SK-N-SH (cell line): Measurements from ENCODE around the gene SOBP. TPM values are rescaled to one million over a fixed set of nuclear protein-coding genes. Genes with fewer than 3 reads are reported as not detected.

ENCODE experiments used
- CTCF ChIA-PET: fragments of 300-600, 350-600 bp; formaldehyde crosslinking; extraction: SDS; loops from one replicate; lab custom pipeline; 2021; lab: Yijun Ruan, JAX
- POLR2A ChIA-PET: fragments of 350-600 bp; sonication (Branson Sonifier 250); formaldehyde crosslinking; extraction: SDS; loops from one replicate; lab custom pipeline; 2020; ENCODE audit warnings: antibody characterized with exemption, inconsistent platforms; lab: Yijun Ruan, JAX
- DNase-seq: peaks from one replicate; pipeline ENCODE4 v3.0.0; 2012
- H2AFZ ChIP-seq: fragments of 200-600 bp; sonication (generic); 2 replicates; pipeline ENCODE4 v1.8.1; 2016; ENCODE audit warnings: antibody characterized with exemption, mild to moderate bottlenecking, low read depth
- H3F3A ChIP-seq: fragments of 200-600 bp; sonication (generic); replicated peaks from 2 replicates; pipeline ENCODE3; 2016; ENCODE audit warnings: antibody characterized with exemption, mild to moderate bottlenecking; ENCODE audit not compliant: insufficient read depth
- H3K27ac ChIP-seq, 2 experiments: fragments of 200-500 bp in 1 of 2; fragments of 200-600 bp in 1 of 2; sonication (Bioruptor generic) in 1 of 2; sonication (generic), shearing (Covaris generic) in 1 of 2; 2 replicates each; pipeline versions ENCODE4 v1.5.1 to v1.6.1; 2014 to 2016; ENCODE audit warnings: low read depth in 2 of 2, inconsistent platforms in 1 of 2, low read length in 1 of 2, mild to moderate bottlenecking in 1 of 2, mixed read lengths in 1 of 2
- H3K27me3 ChIP-seq: fragments of 200-600 bp; sonication (generic), shearing (Covaris generic); 2 replicates; pipeline ENCODE4 v1.6.1; 2016; ENCODE audit warnings: mixed run types; ENCODE audit not compliant: insufficient read depth
- H3K36me3 ChIP-seq, 2 experiments: fragments of 200-500 bp in 1 of 2; fragments of 200-600 bp in 1 of 2; sonication (Bioruptor generic) in 1 of 2; sonication (generic) in 1 of 2; replicated peaks in 1 of 2; 2 replicates each; pipeline versions ENCODE3 to v1.5.1; 2014 to 2016; ENCODE audit warnings: low read length in 1 of 2, mild to moderate bottlenecking in 1 of 2; ENCODE audit not compliant: insufficient read depth in 2 of 2, control insufficient read depth in 1 of 2
- H3K4me1 ChIP-seq, 2 experiments: fragments of 200-500 bp in 1 of 2; fragments of 200-600 bp in 1 of 2; sonication (Bioruptor generic) in 1 of 2; sonication (generic), shearing (Covaris generic) in 1 of 2; 2 replicates each; pipeline versions ENCODE4 v1.5.1 to v1.6.1; 2014 to 2016; ENCODE audit warnings: low read depth in 1 of 2, low read length in 1 of 2, mixed run types in 1 of 2; ENCODE audit not compliant: insufficient read depth in 2 of 2, control insufficient read depth in 1 of 2
- H3K4me2 ChIP-seq: fragments of 200-600 bp; sonication (generic), shearing (Covaris generic); 2 replicates; pipeline ENCODE4 v1.6.1; 2017; ENCODE audit warnings: mixed run types
- H3K4me3 ChIP-seq, 2 experiments: fragments of 200-500 bp in 1 of 2; fragments of 200-600 bp in 1 of 2; sonication (Bioruptor generic) in 1 of 2; sonication (generic), shearing (Covaris generic) in 1 of 2; 2 replicates each; pipeline versions ENCODE4 v1.5.1 to v1.8.1; 2014 to 2016; ENCODE audit warnings: low read depth in 2 of 2, inconsistent platforms in 1 of 2, low read length in 1 of 2, mild to moderate bottlenecking in 1 of 2, mixed read lengths in 1 of 2, moderate library complexity in 1 of 2
- H3K79me2 ChIP-seq: fragments of 200-600 bp; sonication (generic); 2 replicates; pipeline ENCODE4 v1.8.1; 2017; ENCODE audit warnings: mild to moderate bottlenecking; ENCODE audit not compliant: insufficient read depth
- H3K9ac ChIP-seq: fragments of 200-600 bp; sonication (generic); 2 replicates; pipeline ENCODE4 v1.6.1; 2017; ENCODE audit warnings: mixed run types
- H3K9me2 ChIP-seq: fragments of 200-600 bp; sonication (generic); 2 replicates; pipeline ENCODE4 v1.6.1; 2017; ENCODE audit warnings: mixed run types
- H3K9me3 ChIP-seq: fragments of 200-600 bp; sonication (generic); 2 replicates; pipeline ENCODE4 v1.6.1; 2017; ENCODE audit warnings: mixed run types, mild to moderate bottlenecking, moderate library complexity
- H4K20me1 ChIP-seq: fragments of 200-600 bp; sonication (generic); 2 replicates; pipeline ENCODE4 v1.6.1; 2017; ENCODE audit warnings: mild to moderate bottlenecking, mixed run types; ENCODE audit not compliant: insufficient read depth
- FOSL2 ChIP-seq: IDR thresholded peaks from 2 replicates; pipeline ENCODE4 v1.4.0; 2012; ENCODE audit warnings: low read depth, mild to moderate bottlenecking, moderate library complexity, borderline replicate concordance
- FOXM1 ChIP-seq: IDR thresholded peaks from 2 replicates; pipeline ENCODE4 v1.4.0; 2012; ENCODE audit warnings: low read depth, mild to moderate bottlenecking
- GABPA ChIP-seq: IDR thresholded peaks from 2 replicates; pipeline ENCODE4 v1.4.0; 2012; ENCODE audit warnings: low read depth, mild to moderate bottlenecking
- GATA2 ChIP-seq: sonication (generic); formaldehyde crosslinking; IDR thresholded peaks from 2 replicates; pipeline ENCODE4 v1.5.0; 2020; ENCODE audit warnings: mild to moderate bottlenecking, missing genetic modification reagents
- MEF2A ChIP-seq: IDR thresholded peaks from 2 replicates; pipeline ENCODE4 v1.4.0; 2012; ENCODE audit warnings: low read depth, borderline replicate concordance
- POLR2AphosphoS5 ChIP-seq: IDR thresholded peaks from 2 replicates; pipeline ENCODE4 v1.6.1; 2012; ENCODE audit warnings: low read depth, low read length
- RAD21 ChIP-seq: IDR thresholded peaks from 2 replicates; pipeline ENCODE4 v1.6.1; 2012; ENCODE audit warnings: mild to moderate bottlenecking, low read length
- SIN3A ChIP-seq: IDR thresholded peaks from 2 replicates; pipeline ENCODE4 v1.6.1; 2012; ENCODE audit warnings: low read depth, mild to moderate bottlenecking, low read length, moderate library complexity, borderline replicate concordance
- SMC3 ChIP-seq: IDR thresholded peaks from 2 replicates; pipeline ENCODE4 v1.6.1; 2012; ENCODE audit warnings: low read depth, low read length, improper control_type of control experiment
- TCF12 ChIP-seq: IDR thresholded peaks from 2 replicates; pipeline ENCODE4 v1.4.0; 2012
- WGBS: methylation state at CpG from one replicate; pipeline ENCODE4 v1.1.6; 2017; ENCODE audit warnings: low lambda C conversion rate; 5-methylcytosine and 5-hydroxymethylcytosine counted together
- polyA plus RNA-seq, 3 experiments: library from polyadenylated mRNA; depleted of rRNA; stranded (reverse); fragments of >200 nt; gene quantifications; 2 replicates each; pipeline ENCODE4 v1.2.3, GENCODE V29; 2012
- TF ChIP-seq, protein P1 (sequence below): fragments of 200-600 bp; sonication (generic); IDR thresholded peaks from 2 replicates; pipeline ENCODE4 v1.6.1; 2017; ENCODE audit warnings: antibody characterized with exemption, mild to moderate bottlenecking, moderate library complexity

SOBP gene
- polyA plus RNA-seq, 1 of the 3 experiments (the other 2 are of a cell fraction) = 0.61 TPM

DNA sequence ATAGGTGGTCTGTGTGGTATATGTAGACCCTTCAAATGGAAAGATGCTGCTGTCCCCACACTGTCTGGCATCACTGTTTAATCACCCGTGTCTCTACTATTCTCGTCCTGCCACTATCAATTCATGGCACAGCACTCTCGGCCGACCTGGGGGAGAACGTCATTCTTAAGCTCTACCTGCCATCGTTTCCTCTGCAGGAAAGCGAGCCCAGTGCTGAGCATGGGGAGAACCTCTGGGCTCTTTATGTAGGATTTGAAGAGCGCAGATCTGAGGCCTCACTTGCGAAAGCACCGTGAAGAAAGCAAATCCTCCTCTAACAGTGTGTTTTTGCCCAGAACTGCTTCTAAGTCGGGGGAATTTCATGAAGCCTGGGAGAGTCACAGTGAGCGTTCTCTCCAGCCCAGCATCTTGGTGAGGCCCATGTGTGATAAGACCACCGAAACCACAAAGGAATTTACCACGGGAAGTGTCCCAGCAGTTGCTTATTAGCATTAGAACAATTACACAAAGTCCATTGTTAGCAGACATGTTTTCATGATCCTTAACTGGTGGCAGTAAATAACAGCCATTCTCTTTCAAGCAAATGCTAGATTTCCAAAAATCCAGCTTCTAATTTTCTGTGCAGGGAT, 209.9 kb downstream of the SOBP start:
- Histone ChIP-seq H3K27me3 (no peaks in the 10 kb centered on the region), H3K4me1 (peaks cover 0 to 3% of the 10 kb centered on the region in 2 experiments; a peak in 1 of 4 replicates), H3K9me2 (no peaks in the 10 kb centered on the region), H3K9ac (no peak overlapping the region), H2AFZ (no peak overlapping the region), H3K4me2 (no peak overlapping the region), H4K20me1 (no peaks in the 10 kb centered on the region), H3K36me3 (no peaks in the 10 kb centered on the region), H3K79me2 (no peaks in the 10 kb centered on the region), H3F3A (peaks cover 4% of the 10 kb centered on the region), H3K4me3 (no peak overlapping the region), H3K9me3 (no peaks in the 10 kb centered on the region), H3K27ac (no peak overlapping the region)
- TF ChIP-seq MEF2A = no peak
- 80% methylated on average over 14 of the region's 14 CpGs for WGBS
- no peak for DNase-seq
- ChIA-PET POLR2A (no interaction called here), CTCF (interaction anchor here (0.7 to 1.6 kb wide), 3 partner anchors 13 to 567 kb away, joined by 3 to 4 read pairs (median 4); no protein-coding TSS in a partner anchor)

DNA sequence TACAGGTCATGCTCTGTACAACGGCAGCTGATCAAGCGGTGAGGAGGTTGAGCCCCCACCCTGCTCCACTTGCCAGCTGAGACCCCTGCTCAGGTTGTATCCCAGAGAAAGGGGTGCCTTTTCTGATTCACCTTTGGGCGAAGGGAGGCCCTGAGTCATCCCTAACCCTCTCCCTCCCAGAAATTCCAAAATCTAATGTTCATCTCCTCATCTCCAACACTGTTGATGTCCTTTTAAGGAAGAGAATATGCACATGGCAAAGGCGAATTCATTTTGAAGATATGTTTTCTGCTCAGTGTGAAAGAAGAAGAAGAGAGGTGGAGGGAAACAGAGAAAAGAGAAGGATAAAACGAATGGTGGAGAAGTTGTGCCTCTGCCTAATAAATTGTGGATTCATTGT, 213.7 kb downstream of the SOBP start:
- H3K27me3 ChIP-seq = no peaks in the 10 kb centered on the region
- WGBS = 55% methylated on average over 5 of the region's 5 CpGs
- no peak overlapping the region for H3K4me3 ChIP-seq
- DNase-seq = no peak
- no peak overlapping the region for H3K4me2 ChIP-seq
- ChIA-PET CTCF (interaction anchor here (0.8 to 4.4 kb wide), 18 partner anchors 9 to 386 kb away, joined by 3 to 36 read pairs (median 5); partner anchors contain the start of gene SCML4), POLR2A (no interaction called here)
- no peak overlapping the region for H2AFZ ChIP-seq
- H3K9me3 ChIP-seq = no peaks in the 10 kb centered on the region
- H3K79me2 ChIP-seq = no peaks in the 10 kb centered on the region
- no peak overlapping the region for H3K9ac ChIP-seq
- peaks cover 0 to 3% of the 10 kb centered on the region in 2 experiments; a peak in 1 of 4 replicates for H3K4me1 ChIP-seq
- TF ChIP-seq FOXM1 = no peak
- no peak for TF ChIP-seq MEF2A
- no peak for TF ChIP-seq SIN3A
- no peak for TF ChIP-seq RAD21
- no peak for TF ChIP-seq TCF12
- no peak for TF ChIP-seq GATA2 (CRISPR knock-in tag)
- TF ChIP-seq FOSL2 = no peak
- H4K20me1 ChIP-seq = no peaks in the 10 kb centered on the region
- no peaks in the 10 kb centered on the region for H3K9me2 ChIP-seq
- H3K27ac ChIP-seq = no peak overlapping the region
- H3F3A ChIP-seq = no peaks in the 10 kb centered on the region
- no peaks in the 10 kb centered on the region for H3K36me3 ChIP-seq

DNA sequence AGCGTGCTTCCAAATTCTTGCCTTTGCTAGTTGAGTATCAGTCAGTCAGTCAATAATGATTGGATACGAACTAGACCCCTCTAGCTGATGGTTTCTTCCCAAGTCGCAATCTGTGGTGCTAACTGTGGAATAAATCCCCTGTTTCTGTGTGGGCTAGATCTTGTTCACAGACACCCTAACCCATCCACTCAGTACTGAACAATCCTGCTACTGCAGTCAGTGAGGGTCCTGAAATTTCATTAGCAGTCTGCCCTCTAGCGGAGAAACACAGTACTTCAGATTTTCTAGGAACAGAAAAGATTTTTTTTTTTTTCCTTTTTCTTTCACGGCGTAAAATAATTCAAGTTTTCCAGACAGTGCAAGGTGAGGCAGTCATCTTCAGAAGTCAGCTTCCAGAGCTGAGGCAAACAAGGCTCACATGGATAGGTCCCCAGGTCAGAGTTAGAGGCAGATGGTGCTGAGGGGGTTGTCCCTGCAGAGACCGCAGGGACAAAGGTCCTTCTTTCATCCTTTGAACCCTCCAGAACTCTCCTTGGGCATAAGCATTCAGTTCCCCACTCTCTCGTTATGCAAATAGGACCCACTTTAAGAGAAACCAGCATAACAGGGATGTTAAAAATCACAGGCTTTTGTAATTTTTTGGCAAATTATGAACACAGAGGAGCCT, 214.6 kb downstream of the SOBP start:
- no peaks in the 10 kb centered on the region for H3K9me3 ChIP-seq
- ChIA-PET CTCF (interaction anchor here (0.5 to 4.4 kb wide), 22 partner anchors 9 to 386 kb away, joined by 3 to 36 read pairs (median 4); partner anchors contain the start of gene SCML4), POLR2A (no interaction called here)
- no peak overlapping the region for H3K4me2 ChIP-seq
- peaks cover 0 to 3% of the 10 kb centered on the region in 2 experiments; a peak in 1 of 4 replicates for H3K4me1 ChIP-seq
- no peaks in the 10 kb centered on the region for H3K79me2 ChIP-seq
- peak; percentile 69 for DNase-seq
- H3K4me3 ChIP-seq = no peak overlapping the region; a peak in 1 of 4 replicates
- 41% methylated on average over 8 of the region's 8 CpGs for WGBS
- no peak overlapping the region for H2AFZ ChIP-seq
- no peak overlapping the region for H3K9ac ChIP-seq
- no peaks in the 10 kb centered on the region for H3K27me3 ChIP-seq
- no peaks in the 10 kb centered on the region for H4K20me1 ChIP-seq
- no peaks in the 10 kb centered on the region for H3K9me2 ChIP-seq
- H3K27ac ChIP-seq = no peak overlapping the region; a peak in 1 of 4 replicates
- TF ChIP-seq, protein P1, sequence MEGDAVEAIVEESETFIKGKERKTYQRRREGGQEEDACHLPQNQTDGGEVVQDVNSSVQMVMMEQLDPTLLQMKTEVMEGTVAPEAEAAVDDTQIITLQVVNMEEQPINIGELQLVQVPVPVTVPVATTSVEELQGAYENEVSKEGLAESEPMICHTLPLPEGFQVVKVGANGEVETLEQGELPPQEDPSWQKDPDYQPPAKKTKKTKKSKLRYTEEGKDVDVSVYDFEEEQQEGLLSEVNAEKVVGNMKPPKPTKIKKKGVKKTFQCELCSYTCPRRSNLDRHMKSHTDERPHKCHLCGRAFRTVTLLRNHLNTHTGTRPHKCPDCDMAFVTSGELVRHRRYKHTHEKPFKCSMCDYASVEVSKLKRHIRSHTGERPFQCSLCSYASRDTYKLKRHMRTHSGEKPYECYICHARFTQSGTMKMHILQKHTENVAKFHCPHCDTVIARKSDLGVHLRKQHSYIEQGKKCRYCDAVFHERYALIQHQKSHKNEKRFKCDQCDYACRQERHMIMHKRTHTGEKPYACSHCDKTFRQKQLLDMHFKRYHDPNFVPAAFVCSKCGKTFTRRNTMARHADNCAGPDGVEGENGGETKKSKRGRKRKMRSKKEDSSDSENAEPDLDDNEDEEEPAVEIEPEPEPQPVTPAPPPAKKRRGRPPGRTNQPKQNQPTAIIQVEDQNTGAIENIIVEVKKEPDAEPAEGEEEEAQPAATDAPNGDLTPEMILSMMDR = peak; percentile 83
- TF ChIP-seq SMC3 = peak; percentile 69
- TF ChIP-seq RAD21 = peak; percentile 69
- TF ChIP-seq GABPA = no peak
- no peak for TF ChIP-seq POLR2AphosphoS5
- no peaks in the 10 kb centered on the region for H3K36me3 ChIP-seq
- H3F3A ChIP-seq = no peaks in the 10 kb centered on the region
